Ascending aorta (tissue), 2 donors: ENCODE measurements around the gene GARRE1. TPM values are rescaled to one million over a fixed set of nuclear protein-coding genes. Genes with fewer than 3 reads are reported as not detected.

Source experiments
- DNase-seq, 2 donors: peaks; one replicate each; pipeline ENCODE4 v3.0.0-alpha.2; 2019; ENCODE audit warnings: low spot score in 2 of 2
- H3K27ac ChIP-seq, 2 donors: fragments of 200-600 bp; sonication (generic); one replicate each; pipeline ENCODE4 v1.5.1; 2016 to 2017; ENCODE audit warnings: mild to moderate bottlenecking in 1 of 2
- H3K27me3 ChIP-seq: fragments of 200-600 bp; sonication (generic); one replicate; pipeline ENCODE4 v1.5.1; 2017
- H3K36me3 ChIP-seq, 2 donors: fragments of 200-600 bp; sonication (generic); one replicate each; pipeline ENCODE4 v1.5.1; 2016
- H3K4me1 ChIP-seq, 2 donors: fragments of 200-600 bp; sonication (generic); one replicate each; pipeline ENCODE4 v1.5.1; 2016 to 2017; ENCODE audit warnings: mild to moderate bottlenecking in 1 of 2
- H3K4me3 ChIP-seq, 2 donors: fragments of 200-600 bp; sonication (generic); one replicate each; pipeline ENCODE4 v1.5.1; 2016 to 2017; ENCODE audit warnings: mild to moderate bottlenecking in 1 of 2
- H3K9me3 ChIP-seq, 2 donors: fragments of 200-600 bp; sonication (generic); one replicate each; pipeline ENCODE4 v1.5.1; 2016
- CTCF ChIP-seq, 3 experiments: fragments of 200-600 bp in 2 of 3; fragments of 450-650 bp in 1 of 3; sonication (generic) in 2 of 3; IDR thresholded peaks; one replicate each; pipeline ENCODE4 v1.5.1; 2016 to 2019; ENCODE audit warnings: antibody characterized with exemption in 3 of 3, mild to moderate bottlenecking in 1 of 3, moderate library complexity in 1 of 3
- intact Hi-C: fragments of 100-400 bp; cut with DNase I; formaldehyde crosslinking; loops from one replicate; pipeline ENCODE4 v1.15.1; 2023
- total RNA-seq: library from RNA; depleted of rRNA; stranded (reverse); fragments of >200 nt; gene quantifications from one replicate; pipeline ENCODE4 v1.1.0, GENCODE V29; 2016

GARRE1 gene
- total RNA-seq, 1 donor from 2014 or later, result 59.2 TPM

- no peak for TF ChIP-seq CTCF (IDR thresholded peaks at IDR 0.05)
- H3K27ac ChIP-seq, result no peak overlapping the region
- H3K4me3 ChIP-seq, result no peak overlapping the region
- H3K9me3 ChIP-seq, result no peaks in the 10 kb centered on the region
- DNase-seq, result no peak
- peaks cover 18 to 37% of the 10 kb centered on the region in 2 donors for H3K36me3 ChIP-seq
- no peaks in the 10 kb centered on the region for H3K27me3 ChIP-seq
- intact Hi-C loops, result no loop called here
- peaks cover 4 to 10% of the 10 kb centered on the region in 2 donors for H3K4me1 ChIP-seq
These were observed 46.6 kb downstream of the GARRE1 start for GRCh38 chr19:34300962-34301361.

Other genes with a start within 250 kb of the GARRE1 start
- 107 TPM for gene LSM14A, start 82.0 kb upstream of the GARRE1 start, total RNA-seq
- gene GPI, start 110.6 kb downstream of the GARRE1 start, total RNA-seq, result 337 TPM
- gene PDCD2L, start 149.8 kb downstream of the GARRE1 start, total RNA-seq, result 30.0 TPM
- gene UBA2, start 173.8 kb downstream of the GARRE1 start, total RNA-seq, result 162 TPM
- 127 TPM for gene WTIP, start 227.2 kb downstream of the GARRE1 start, total RNA-seq